ENCODE data around the gene SUSD4. TPM values are rescaled to one million over a fixed set of nuclear protein-coding genes. Genes with fewer than 3 reads are reported as not detected.

The SUSD4 gene
- total RNA-seq, 1 donor from 2014 or later = 0.84 TPM

DNA sequence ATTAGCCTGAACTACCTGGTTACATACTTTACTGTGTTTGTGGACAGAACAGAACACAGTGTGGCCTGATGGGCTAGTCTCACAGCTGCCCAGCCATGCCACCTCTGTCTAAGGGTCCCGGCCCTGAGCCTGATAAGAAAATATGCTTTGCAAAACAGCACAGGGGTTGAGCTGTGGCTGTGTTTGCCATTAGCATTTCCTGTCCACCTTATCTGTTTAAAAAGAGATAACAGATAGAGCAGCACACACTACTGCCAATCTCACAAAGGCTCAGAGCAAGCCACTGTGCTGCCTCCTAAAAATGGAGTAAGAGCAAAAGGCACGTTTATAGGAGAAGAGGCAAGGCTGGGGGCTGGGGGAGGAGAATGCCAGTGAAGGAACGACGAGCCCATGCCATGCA lies 95.0 kb downstream of the SUSD4 start:
- DNase-seq (ENCODE audit: low read depth) = no peak
- no peaks in the 10 kb centered on the region for H3K36me3 ChIP-seq (ENCODE audit: control insufficient read depth, insufficient read depth, low read length)
- TF ChIP-seq CTCF (IDR thresholded peaks at IDR 0.05; ENCODE audit: insufficient read depth, low read length, poor library complexity, severe bottlenecking) = no peak
- peaks cover 8% of the 10 kb centered on the region for H3K27me3 ChIP-seq (ENCODE audit: control insufficient read depth, insufficient read depth, low read length)
- no peak overlapping the region for H3K4me3 ChIP-seq (ENCODE audit: low read depth, low read length)

DNA sequence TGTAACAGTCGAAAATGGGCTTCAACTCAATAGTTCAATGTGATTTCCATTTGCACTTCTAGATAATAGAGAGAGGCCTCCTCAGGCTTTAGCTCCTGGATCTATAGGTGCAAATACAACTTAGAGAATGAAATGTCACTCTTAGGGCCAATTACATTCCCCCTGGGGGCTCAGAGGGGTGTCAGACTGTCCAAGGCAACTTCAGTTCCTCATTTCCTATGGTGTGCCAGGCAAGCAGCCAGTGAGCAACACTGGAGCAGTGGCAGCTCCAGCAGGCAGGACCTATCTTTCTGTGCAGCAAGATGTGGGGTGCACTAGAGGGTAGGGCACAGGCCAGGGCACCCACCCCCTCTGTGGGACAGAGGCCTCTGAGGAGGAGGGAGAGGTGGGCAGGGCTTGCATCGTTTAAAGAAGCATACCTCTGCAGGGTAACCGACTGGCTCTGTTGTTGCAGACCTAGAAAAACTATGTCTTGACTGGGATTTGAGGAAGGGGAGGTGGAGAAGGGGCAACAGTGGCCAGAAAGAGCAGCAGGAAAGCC lies 97.3 kb downstream of the SUSD4 start:
- Histone ChIP-seq H3K27me3 (ENCODE audit: control insufficient read depth, insufficient read depth, low read length) (peaks cover 8% of the 10 kb centered on the region), H3K4me3 (ENCODE audit: low read depth, low read length) (no peak overlapping the region), H3K36me3 (ENCODE audit: control insufficient read depth, insufficient read depth, low read length) (no peaks in the 10 kb centered on the region)
- no peak for DNase-seq (ENCODE audit: low read depth)
- no peak for TF ChIP-seq CTCF (IDR thresholded peaks at IDR 0.05; ENCODE audit: insufficient read depth, low read length, poor library complexity, severe bottlenecking)

DNA sequence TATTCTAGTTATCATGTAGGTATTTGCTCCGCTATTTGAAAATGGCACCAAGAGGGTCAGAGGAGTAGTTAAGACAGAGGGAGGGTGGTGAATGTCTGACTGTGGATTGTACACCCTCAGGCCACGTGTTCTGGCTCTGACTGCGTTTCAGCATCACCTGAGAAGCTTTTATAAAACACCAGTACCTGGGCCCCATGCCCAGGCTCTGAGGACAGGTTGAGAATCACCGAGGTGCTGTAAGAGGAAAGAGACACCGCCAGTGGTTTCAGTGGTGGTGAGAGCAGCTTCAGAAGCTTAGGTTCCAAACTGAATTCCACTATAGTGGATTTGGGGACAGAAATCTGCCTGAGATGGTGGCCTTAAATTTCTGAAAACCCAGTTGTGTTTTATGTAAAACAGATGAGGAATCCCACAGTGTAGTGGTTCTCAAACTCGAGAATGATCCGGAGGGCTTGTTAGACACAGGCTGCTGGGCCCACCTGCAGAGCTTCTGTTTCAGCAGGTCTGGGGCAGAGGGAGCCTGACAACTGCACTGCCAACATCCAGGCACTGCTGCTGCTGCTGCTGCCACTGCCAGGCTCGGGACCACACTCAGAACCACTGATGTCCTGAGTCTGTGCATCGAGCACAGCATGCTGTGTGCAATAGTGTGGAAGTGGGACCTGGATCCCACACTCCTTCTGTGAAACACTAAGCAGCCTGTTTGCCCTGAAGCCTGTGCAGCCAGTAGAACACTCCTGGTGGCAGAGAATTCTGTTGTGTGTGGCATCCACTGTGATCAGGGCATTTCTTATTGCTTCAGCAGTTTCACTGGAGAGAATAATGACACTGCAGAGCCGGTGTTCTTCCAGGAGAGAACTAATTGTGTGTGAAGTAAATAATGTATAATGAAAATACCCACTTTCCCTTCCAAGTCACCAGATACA lies 98.7 kb downstream of the SUSD4 start:
- no peak for TF ChIP-seq CTCF (IDR thresholded peaks at IDR 0.05; ENCODE audit: insufficient read depth, low read length, poor library complexity, severe bottlenecking)
- DNase-seq (ENCODE audit: low read depth) = no peak
- Histone ChIP-seq H3K27me3 (ENCODE audit: control insufficient read depth, insufficient read depth, low read length) (peaks cover 8% of the 10 kb centered on the region), H3K4me3 (ENCODE audit: low read depth, low read length) (no peak overlapping the region), H3K36me3 (ENCODE audit: control insufficient read depth, insufficient read depth, low read length) (no peaks in the 10 kb centered on the region)

DNA sequence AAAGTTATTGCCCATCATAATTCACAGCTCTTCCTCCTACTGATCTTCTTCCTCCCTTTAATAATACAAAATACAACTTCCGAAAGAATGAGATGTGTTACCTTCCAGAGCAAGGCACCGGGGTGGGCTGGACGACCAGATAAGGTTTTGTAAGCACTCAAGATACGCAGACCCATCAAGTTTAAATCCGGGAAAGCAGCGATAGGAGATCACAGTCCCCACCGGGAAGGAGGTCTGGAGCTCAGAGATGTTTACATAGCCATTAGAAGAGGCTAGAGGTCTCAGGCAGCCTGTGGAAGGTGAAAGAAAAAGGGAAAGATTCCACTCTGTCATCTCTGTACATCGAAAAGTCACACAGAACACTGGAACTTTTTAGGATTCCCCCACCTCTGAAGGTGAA lies 99.4 kb downstream of the SUSD4 start:
- H3K4me3 ChIP-seq (ENCODE audit: low read depth, low read length) = no peak overlapping the region
- H3K36me3 ChIP-seq (ENCODE audit: control insufficient read depth, insufficient read depth, low read length) = no peaks in the 10 kb centered on the region
- no peak for DNase-seq (ENCODE audit: low read depth)
- TF ChIP-seq CTCF (IDR thresholded peaks at IDR 0.05; ENCODE audit: insufficient read depth, low read length, poor library complexity, severe bottlenecking) = no peak
- H3K27me3 ChIP-seq (ENCODE audit: control insufficient read depth, insufficient read depth, low read length) = peaks cover 6% of the 10 kb centered on the region

- H3K27me3 ChIP-seq (ENCODE audit: control insufficient read depth, insufficient read depth, low read length) = peaks cover 6% of the 10 kb centered on the region
- no peak overlapping the region for H3K4me3 ChIP-seq (ENCODE audit: low read depth, low read length)
- no peak for DNase-seq (ENCODE audit: low read depth)
- H3K36me3 ChIP-seq (ENCODE audit: control insufficient read depth, insufficient read depth, low read length) = no peaks in the 10 kb centered on the region
- TF ChIP-seq CTCF (IDR thresholded peaks at IDR 0.05; ENCODE audit: insufficient read depth, low read length, poor library complexity, severe bottlenecking) = no peak
Observed at GRCh38 chr1:223261914-223262313, 102.1 kb downstream of the SUSD4 start.
